HEK293 (cell line): ENCODE data around the gene ME2.

Experiments used
- CTCF ChIA-PET: fragments of 350-600 bp; formaldehyde crosslinking; extraction: SDS; loops from one replicate; lab custom pipeline; 2021; ENCODE audit warnings: antibody characterized with exemption; lab: Yijun Ruan, JAX
- POLR2A ChIA-PET: fragments of 300-600 bp; formaldehyde crosslinking; extraction: SDS; loops from one replicate; lab custom pipeline; 2020; ENCODE audit warnings: antibody characterized with exemption, inconsistent platforms; lab: Yijun Ruan, JAX
- H3K27ac ChIP-seq: fragments of 200-500 bp; sonication (Bioruptor generic); 2 replicates; pipeline ENCODE4 v1.5.1; 2014; ENCODE audit warnings: low read depth, low read length, control low read depth, inconsistent platforms; ENCODE audit errors: extremely low read depth
- H3K36me3 ChIP-seq, 2 experiments: fragments of 200-500 bp in 1 of 2; sonication (Bioruptor generic) in 1 of 2; 1 replicate in 1 of 2; 2 replicates in 1 of 2; pipeline ENCODE4 v1.5.1; 2014 to 2017; ENCODE audit warnings: inconsistent platforms in 2 of 2, low read length in 2 of 2; ENCODE audit not compliant: control insufficient read depth in 2 of 2, insufficient read depth in 1 of 2
- H3K4me1 ChIP-seq: fragments of 200-500 bp; sonication (Bioruptor generic); 2 replicates; pipeline ENCODE4 v1.5.1; 2014; ENCODE audit warnings: mild to moderate bottlenecking, low read length, inconsistent platforms; ENCODE audit not compliant: control insufficient read depth, insufficient read depth
- H3K4me3 ChIP-seq: 2 replicates; pipeline ENCODE4 v1.5.1; 2011; ENCODE audit warnings: low read depth, mild to moderate bottlenecking, control low read depth, low read length, moderate library complexity
- H3K9me3 ChIP-seq: fragments of 200-500 bp; sonication (Bioruptor generic); 2 replicates; pipeline ENCODE4 v1.5.1; 2014; ENCODE audit warnings: low read depth, low read length, inconsistent platforms; ENCODE audit not compliant: control insufficient read depth, insufficient read depth
- KLF8 ChIP-seq: fragments of 450-650 bp; formaldehyde crosslinking; IDR thresholded peaks from 2 replicates; pipeline ENCODE4 v1.5.1; 2016; ENCODE audit warnings: missing biosample characterization, missing genetic modification characterization
- MEIS1 ChIP-seq: sonication (generic); formaldehyde crosslinking; IDR thresholded peaks from 2 replicates; pipeline ENCODE4 v1.8.1; 2022; ENCODE audit warnings: missing genetic modification reagents, mild to moderate bottlenecking, borderline replicate concordance
- REPIN1 ChIP-seq: fragments of 450-650 bp; formaldehyde crosslinking; IDR thresholded peaks from 2 replicates; pipeline ENCODE4 v1.5.1; 2017; ENCODE audit warnings: missing biosample characterization, missing genetic modification characterization, low read depth
- SP7 ChIP-seq: fragments of 450-650 bp; formaldehyde crosslinking; IDR thresholded peaks from 2 replicates; pipeline ENCODE4 v1.5.1; 2016; ENCODE audit warnings: missing biosample characterization, missing genetic modification characterization
- TRIM28 ChIP-seq: IDR thresholded peaks from 2 replicates; pipeline ENCODE4 v1.6.1; 2011; ENCODE audit warnings: low read length, control low read depth, borderline replicate concordance
- ZBTB20 ChIP-seq: fragments of 450-650 bp; formaldehyde crosslinking; IDR thresholded peaks from 2 replicates; pipeline ENCODE4 v1.5.1; 2016; ENCODE audit warnings: missing biosample characterization, missing genetic modification characterization
- ZFHX2 ChIP-seq: fragments of 450-650 bp; formaldehyde crosslinking; conservative IDR thresholded peaks from 2 replicates; pipeline ENCODE4 v1.5.1; 2016; ENCODE audit warnings: missing biosample characterization, missing genetic modification characterization
- ZNF132 ChIP-seq: fragments of 450-650 bp; formaldehyde crosslinking; IDR thresholded peaks from 2 replicates; pipeline ENCODE4 v1.5.1; 2017; ENCODE audit warnings: missing biosample characterization, missing genetic modification characterization, borderline replicate concordance
- ZNF23 ChIP-seq: fragments of 450-650 bp; formaldehyde crosslinking; IDR thresholded peaks from 2 replicates; pipeline ENCODE4 v1.5.1; 2016; ENCODE audit warnings: missing biosample characterization, missing genetic modification characterization, borderline replicate concordance
- ZNF239 ChIP-seq: fragments of 450-650 bp; formaldehyde crosslinking; IDR thresholded peaks from 2 replicates; pipeline ENCODE4 v1.5.1; 2016; ENCODE audit warnings: missing biosample characterization, missing genetic modification characterization
- ZNF354C ChIP-seq: fragments of 450-650 bp; formaldehyde crosslinking; IDR thresholded peaks from 2 replicates; pipeline ENCODE4 v1.5.1; 2016; ENCODE audit warnings: missing biosample characterization, missing genetic modification characterization, low read depth, borderline replicate concordance
- ZNF37A ChIP-seq: fragments of 450-650 bp; IDR thresholded peaks from 2 replicates; pipeline ENCODE4 v1.5.1; 2018; ENCODE audit warnings: missing biosample characterization, missing genetic modification characterization
- ZNF394 ChIP-seq: fragments of 450-650 bp; formaldehyde crosslinking; IDR thresholded peaks from 2 replicates; pipeline ENCODE4 v1.5.1; 2016; ENCODE audit warnings: missing biosample characterization, missing genetic modification characterization, mild to moderate bottlenecking, moderate library complexity, borderline replicate concordance
- ZNF521 ChIP-seq: fragments of 450-650 bp; formaldehyde crosslinking; IDR thresholded peaks from 2 replicates; pipeline ENCODE4 v1.5.1; 2017; ENCODE audit warnings: missing biosample characterization, mild to moderate bottlenecking, missing genetic modification characterization
- ZNF555 ChIP-seq: fragments of 450-650 bp; formaldehyde crosslinking; conservative IDR thresholded peaks from 2 replicates; pipeline ENCODE4 v1.5.1; 2017; ENCODE audit warnings: missing biosample characterization, mild to moderate bottlenecking, missing genetic modification characterization, inconsistent platforms
- ZNF600 ChIP-seq: fragments of 450-650 bp; formaldehyde crosslinking; IDR thresholded peaks from 2 replicates; pipeline ENCODE4 v1.5.1; 2016; ENCODE audit warnings: missing biosample characterization, missing genetic modification characterization
- ZNF610 ChIP-seq: fragments of 450-650 bp; formaldehyde crosslinking; IDR thresholded peaks from 2 replicates; pipeline ENCODE4 v1.5.1; 2016; ENCODE audit warnings: missing biosample characterization, missing genetic modification characterization, borderline replicate concordance
- ZNF658 ChIP-seq: fragments of 450-650 bp; formaldehyde crosslinking; IDR thresholded peaks from 2 replicates; pipeline ENCODE4; 2016; ENCODE audit warnings: missing biosample characterization, missing genetic modification characterization
- ZNF701 ChIP-seq: fragments of 450-650 bp; formaldehyde crosslinking; IDR thresholded peaks from 2 replicates; pipeline ENCODE4 v1.5.1; 2016; ENCODE audit warnings: missing biosample characterization, missing genetic modification characterization
- ZNF768 ChIP-seq: fragments of 450-650 bp; formaldehyde crosslinking; IDR thresholded peaks from 2 replicates; pipeline ENCODE4 v1.5.1; 2018; ENCODE audit warnings: missing biosample characterization, mild to moderate bottlenecking, missing genetic modification characterization
- ZSCAN23 ChIP-seq: fragments of 450-650 bp; formaldehyde crosslinking; IDR thresholded peaks from 2 replicates; pipeline ENCODE4 v1.5.1; 2016; ENCODE audit warnings: missing biosample characterization, missing genetic modification characterization
- TF ChIP-seq, protein P1 (sequence below): fragments of 450-650 bp; formaldehyde crosslinking; IDR thresholded peaks from 2 replicates; pipeline ENCODE4 v1.5.1; 2017; ENCODE audit warnings: missing biosample characterization, missing genetic modification characterization
- TF ChIP-seq, protein P2 (sequence below): fragments of 450-650 bp; formaldehyde crosslinking; IDR thresholded peaks from 2 replicates; pipeline ENCODE4 v1.5.1; 2017; ENCODE audit warnings: missing biosample characterization, mild to moderate bottlenecking, missing genetic modification characterization, moderate library complexity
- TF ChIP-seq, protein P3 (sequence below): fragments of 450-650 bp; formaldehyde crosslinking; IDR thresholded peaks from 2 replicates; pipeline ENCODE4 v1.5.1; 2016; ENCODE audit warnings: missing biosample characterization, missing genetic modification characterization, borderline replicate concordance

The ME2 gene

DNA sequence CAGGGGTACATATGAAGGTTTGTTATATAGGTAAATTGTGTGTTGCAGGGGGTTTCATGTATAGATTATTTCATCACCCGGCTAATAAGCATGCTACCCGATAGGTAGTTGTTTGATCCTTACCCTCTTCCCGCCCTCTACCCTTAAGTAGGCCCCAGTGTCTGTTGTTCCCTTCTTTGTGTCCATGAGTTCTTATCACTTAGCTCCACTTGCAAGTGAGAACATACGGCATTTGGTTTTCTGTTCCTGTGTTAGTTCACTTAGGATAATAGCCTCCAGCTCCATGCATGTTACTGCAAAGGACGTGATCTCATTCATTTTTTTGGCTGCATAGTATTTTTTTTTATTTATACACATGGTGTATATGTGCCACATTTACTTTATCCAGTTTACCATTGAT, 54.8 kb downstream of the ME2 start:
- ChIA-PET CTCF (interaction anchor here (0.7 to 1.4 kb wide), 3 partner anchors 9 to 118 kb away, joined by 3 to 4 read pairs (median 4); no protein-coding TSS in a partner anchor), POLR2A (no interaction called here)
- no peaks in the 10 kb centered on the region for H3K4me1 ChIP-seq
- no peaks in the 10 kb centered on the region for H3K9me3 ChIP-seq
- H3K27ac ChIP-seq, result no peak overlapping the region
- peaks cover under 1 to 11% of the 10 kb centered on the region in 2 experiments for H3K36me3 ChIP-seq
- no peak overlapping the region for H3K4me3 ChIP-seq
- no peak for TF ChIP-seq ZNF521 (tag by site-specific recombination)
- TF ChIP-seq ZNF394 (tag by site-specific recombination), result no peak
- TF ChIP-seq ZBTB20 (tag by site-specific recombination), result no peak
- TF ChIP-seq, protein P1, sequence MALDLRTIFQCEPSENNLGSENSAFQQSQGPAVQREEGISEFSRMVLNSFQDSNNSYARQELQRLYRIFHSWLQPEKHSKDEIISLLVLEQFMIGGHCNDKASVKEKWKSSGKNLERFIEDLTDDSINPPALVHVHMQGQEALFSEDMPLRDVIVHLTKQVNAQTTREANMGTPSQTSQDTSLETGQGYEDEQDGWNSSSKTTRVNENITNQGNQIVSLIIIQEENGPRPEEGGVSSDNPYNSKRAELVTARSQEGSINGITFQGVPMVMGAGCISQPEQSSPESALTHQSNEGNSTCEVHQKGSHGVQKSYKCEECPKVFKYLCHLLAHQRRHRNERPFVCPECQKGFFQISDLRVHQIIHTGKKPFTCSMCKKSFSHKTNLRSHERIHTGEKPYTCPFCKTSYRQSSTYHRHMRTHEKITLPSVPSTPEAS, result no peak

DNA sequence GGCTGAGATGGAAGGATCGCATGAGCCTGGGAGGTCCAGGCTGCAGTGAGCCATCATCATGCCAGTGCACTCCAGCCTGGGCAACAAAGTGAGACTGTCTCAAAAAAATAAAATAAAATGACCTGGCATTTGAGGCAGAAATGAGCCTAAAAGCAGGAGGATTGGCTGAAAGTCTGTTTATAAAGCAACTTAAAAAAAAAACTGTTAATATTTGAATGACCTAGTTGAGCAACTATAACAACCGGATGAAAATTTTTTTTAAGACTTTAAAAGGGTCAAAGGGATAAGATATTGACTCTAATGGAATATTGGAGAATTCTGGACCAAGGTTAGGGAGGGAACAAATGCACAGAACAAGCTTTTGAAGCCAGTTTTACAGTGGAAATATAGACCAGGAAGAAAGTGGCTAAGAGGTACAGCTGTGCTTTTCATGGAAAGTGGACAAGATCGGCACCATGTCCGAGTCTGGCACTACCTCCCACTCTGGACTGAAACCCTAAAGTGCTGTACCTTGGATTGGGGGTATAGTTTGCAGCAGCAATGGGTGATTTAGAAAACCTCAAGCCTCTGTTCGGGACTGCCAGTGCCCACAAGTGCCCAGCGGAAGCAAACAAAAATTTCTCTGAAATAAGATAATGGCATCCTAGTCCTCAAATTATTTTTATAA, 55.8 kb downstream of the ME2 start:
- peaks cover 0 to 8% of the 10 kb centered on the region in 2 experiments; a peak in 2 of 3 replicates for H3K36me3 ChIP-seq
- POLR2A ChIA-PET, result no interaction called here
- TF ChIP-seq, protein P2, sequence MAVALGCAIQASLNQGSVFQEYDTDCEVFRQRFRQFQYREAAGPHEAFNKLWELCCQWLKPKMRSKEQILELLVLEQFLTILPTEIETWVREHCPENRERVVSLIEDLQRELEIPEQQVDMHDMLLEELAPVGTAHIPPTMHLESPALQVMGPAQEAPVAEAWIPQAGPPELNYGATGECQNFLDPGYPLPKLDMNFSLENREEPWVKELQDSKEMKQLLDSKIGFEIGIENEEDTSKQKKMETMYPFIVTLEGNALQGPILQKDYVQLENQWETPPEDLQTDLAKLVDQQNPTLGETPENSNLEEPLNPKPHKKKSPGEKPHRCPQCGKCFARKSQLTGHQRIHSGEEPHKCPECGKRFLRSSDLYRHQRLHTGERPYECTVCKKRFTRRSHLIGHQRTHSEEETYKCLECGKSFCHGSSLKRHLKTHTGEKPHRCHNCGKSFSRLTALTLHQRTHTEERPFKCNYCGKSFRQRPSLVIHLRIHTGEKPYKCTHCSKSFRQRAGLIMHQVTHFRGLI (tag by site-specific recombination), result no peak
- no peak for TF ChIP-seq ZFHX2
- no peak for TF ChIP-seq KLF8 (tag by site-specific recombination)
- no peak for TF ChIP-seq ZNF132
- TF ChIP-seq ZNF23 (tag by site-specific recombination), result no peak
- H3K27ac ChIP-seq, result no peak overlapping the region
- H3K4me3 ChIP-seq, result no peak overlapping the region
- no peaks in the 10 kb centered on the region for H3K9me3 ChIP-seq
- CTCF ChIA-PET, result interaction anchor here (1.0 to 1.4 kb wide), 2 partner anchors 10 to 117 kb away, joined by 3 to 4 read pairs; no protein-coding TSS in a partner anchor
- no peaks in the 10 kb centered on the region for H3K4me1 ChIP-seq

DNA sequence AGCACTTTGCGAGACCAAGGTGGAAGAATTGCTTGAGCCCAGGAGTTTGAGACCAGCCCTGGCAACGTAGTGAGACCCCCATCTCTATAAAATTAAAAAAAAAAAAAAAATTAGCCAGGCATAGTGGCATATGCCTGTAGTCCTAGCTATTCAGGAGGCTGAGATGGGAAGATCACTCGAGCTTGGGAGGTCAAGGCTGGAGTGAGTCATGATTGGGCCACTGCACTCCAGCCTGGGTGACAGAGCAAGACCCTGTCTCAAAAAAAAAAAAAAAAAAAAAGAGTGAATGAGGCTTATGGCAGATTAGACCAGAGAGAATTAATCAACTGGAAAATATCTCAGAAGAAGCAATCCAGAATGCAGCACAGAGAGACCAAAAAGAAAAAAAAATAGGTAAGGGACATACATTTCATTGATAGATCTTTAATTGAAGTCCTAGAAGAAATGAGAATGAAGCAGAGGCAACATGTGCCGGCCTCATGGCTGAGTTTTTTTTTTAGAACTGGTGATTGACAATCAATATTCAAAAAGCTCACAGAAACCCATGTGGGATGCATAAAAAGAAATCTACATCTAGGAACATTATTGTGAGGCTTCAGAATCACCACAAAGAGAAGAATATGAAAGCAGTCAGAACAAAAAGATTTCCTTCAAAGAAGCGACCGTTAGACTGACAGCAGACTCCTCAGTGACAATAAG, 56.7 kb downstream of the ME2 start:
- Histone ChIP-seq H3K36me3 (peaks cover 3 to 18% of the 10 kb centered on the region in 2 experiments), H3K4me1 (no peaks in the 10 kb centered on the region), H3K4me3 (no peak overlapping the region), H3K9me3 (no peaks in the 10 kb centered on the region), H3K27ac (no peak overlapping the region)
- POLR2A ChIA-PET, result no interaction called here
- no peak for TF ChIP-seq SP7
- CTCF ChIA-PET, result no interaction called here

DNA sequence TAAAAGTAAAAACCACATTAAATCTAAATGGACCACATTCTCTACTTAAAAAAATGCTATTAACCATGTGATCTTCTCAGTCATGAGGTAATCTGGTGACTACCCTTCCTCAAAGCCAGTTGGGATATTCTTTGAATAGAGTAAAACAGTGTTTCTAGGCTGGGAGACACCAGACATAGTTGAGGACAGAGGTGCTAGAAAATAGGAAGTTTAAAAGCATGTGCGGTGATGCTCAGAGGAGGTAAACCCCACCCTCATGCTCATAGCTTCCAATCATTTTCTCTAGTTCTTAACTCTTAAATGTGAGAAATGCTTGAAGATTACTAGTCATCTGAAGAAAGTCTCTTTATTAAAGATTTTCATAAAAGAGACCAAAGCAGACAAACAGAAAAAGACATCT, 58.3 kb downstream of the ME2 start:
- CTCF ChIA-PET, result interaction anchor here (0.6 kb wide), 1 partner anchor 430 kb away, joined by 3 read pairs; no protein-coding TSS in a partner anchor
- Histone ChIP-seq H3K4me3 (no peak overlapping the region), H3K9me3 (no peaks in the 10 kb centered on the region), H3K4me1 (no peaks in the 10 kb centered on the region), H3K27ac (no peak overlapping the region), H3K36me3 (peaks cover 3 to 21% of the 10 kb centered on the region in 2 experiments)
- POLR2A ChIA-PET, result no interaction called here
- TF ChIP-seq ZNF658 (tag by site-specific recombination), result no peak
- no peak for TF ChIP-seq ZNF239 (tag by site-specific recombination)
- no peak for TF ChIP-seq TRIM28
- TF ChIP-seq SP7, result no peak
- TF ChIP-seq ZNF701 (tag by site-specific recombination), result no peak
- no peak for TF ChIP-seq ZNF600
- TF ChIP-seq ZNF768 (tag by site-specific recombination), result no peak
- TF ChIP-seq, protein P3, sequence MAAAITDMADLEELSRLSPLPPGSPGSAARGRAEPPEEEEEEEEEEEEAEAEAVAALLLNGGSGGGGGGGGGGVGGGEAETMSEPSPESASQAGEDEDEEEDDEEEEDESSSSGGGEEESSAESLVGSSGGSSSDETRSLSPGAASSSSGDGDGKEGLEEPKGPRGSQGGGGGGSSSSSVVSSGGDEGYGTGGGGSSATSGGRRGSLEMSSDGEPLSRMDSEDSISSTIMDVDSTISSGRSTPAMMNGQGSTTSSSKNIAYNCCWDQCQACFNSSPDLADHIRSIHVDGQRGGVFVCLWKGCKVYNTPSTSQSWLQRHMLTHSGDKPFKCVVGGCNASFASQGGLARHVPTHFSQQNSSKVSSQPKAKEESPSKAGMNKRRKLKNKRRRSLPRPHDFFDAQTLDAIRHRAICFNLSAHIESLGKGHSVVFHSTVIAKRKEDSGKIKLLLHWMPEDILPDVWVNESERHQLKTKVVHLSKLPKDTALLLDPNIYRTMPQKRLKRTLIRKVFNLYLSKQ (tag by site-specific recombination), result no peak
- no peak for TF ChIP-seq ZNF37A
- TF ChIP-seq REPIN1, result no peak
- no peak for TF ChIP-seq ZNF555 (tag by site-specific recombination)
- TF ChIP-seq ZNF610, result no peak
- TF ChIP-seq MEIS1 (CRISPR knock-in tag), result no peak
- no peak for TF ChIP-seq ZFHX2
- TF ChIP-seq ZNF354C (tag by site-specific recombination), result no peak
- TF ChIP-seq ZSCAN23 (tag by site-specific recombination), result no peak
